Fibroblast of lung (primary cell): Measurements from ENCODE around the gene CROCC. TPM values are rescaled to one million over a fixed set of nuclear protein-coding genes. Genes with fewer than 3 reads are reported as not detected.

Source experiments
- DNase-seq, 2 donors: peaks; one replicate each; pipeline versions ENCODE4 v3.0.0 to v3.0.0-alpha.2; 2010; ENCODE audit warnings: low read depth in 2 of 2
- H2AFZ ChIP-seq: 2 replicates; pipeline ENCODE4 v1.5.1; 2012; ENCODE audit warnings: low read length, control low read depth, inconsistent platforms
- H3K27ac ChIP-seq: 2 replicates; pipeline ENCODE4 v1.5.1; 2011; ENCODE audit warnings: low read length, control low read depth; ENCODE audit not compliant: insufficient read depth
- H3K27me3 ChIP-seq: 2 replicates; pipeline ENCODE4 v1.5.1; 2011; ENCODE audit warnings: mild to moderate bottlenecking, low read length; ENCODE audit not compliant: control insufficient read depth, insufficient read depth
- H3K36me3 ChIP-seq: 2 replicates; pipeline ENCODE4 v1.5.1; 2011; ENCODE audit warnings: low read length; ENCODE audit not compliant: control insufficient read depth, insufficient read depth
- H3K4me1 ChIP-seq: 2 replicates; pipeline ENCODE4 v1.5.1; 2011; ENCODE audit warnings: low read length; ENCODE audit not compliant: control insufficient read depth, insufficient read depth; ENCODE audit errors: extremely low read depth
- H3K4me2 ChIP-seq: 2 replicates; pipeline ENCODE4 v1.5.1; 2011; ENCODE audit warnings: low read length, control low read depth; ENCODE audit not compliant: insufficient read depth; ENCODE audit errors: extremely low read depth
- H3K4me3 ChIP-seq, 4 experiments: fragments of 200-600 bp in 1 of 4; sonication (generic) in 1 of 4; replicated peaks in 1 of 4; 2 replicates each; pipeline ENCODE4 v1.5.1; 2011 to 2016; ENCODE audit warnings: low read length in 4 of 4, low read depth in 3 of 4, mild to moderate bottlenecking in 3 of 4, control low read depth in 2 of 4, inconsistent platforms in 1 of 4, mixed read lengths in 1 of 4; ENCODE audit not compliant: insufficient read depth in 1 of 4; ENCODE audit errors: control extremely low read depth in 1 of 4
- H3K79me2 ChIP-seq: 2 replicates; pipeline ENCODE4 v1.5.1; 2012; ENCODE audit warnings: mild to moderate bottlenecking, low read length, inconsistent platforms; ENCODE audit not compliant: control insufficient read depth, insufficient read depth
- H3K9ac ChIP-seq: 2 replicates; pipeline ENCODE4 v1.5.1; 2011; ENCODE audit warnings: mild to moderate bottlenecking, low read length, control low read depth; ENCODE audit not compliant: insufficient read depth
- H3K9me3 ChIP-seq: 2 replicates; pipeline ENCODE4 v1.5.1; 2012; ENCODE audit warnings: low read depth, low read length; ENCODE audit not compliant: control insufficient read depth, insufficient read depth
- H4K20me1 ChIP-seq: 2 replicates; pipeline ENCODE4 v1.5.1; 2011; ENCODE audit warnings: low read length; ENCODE audit not compliant: control insufficient read depth, insufficient read depth; ENCODE audit errors: extremely low read depth
- EZH2 ChIP-seq: IDR thresholded peaks from 2 replicates; pipeline ENCODE4 v1.5.1; 2012; ENCODE audit warnings: low read length, control low read depth, mild to moderate bottlenecking; ENCODE audit errors: missing control alignments
- polyA plus RNA-seq, 2 donors: library from polyadenylated mRNA; depleted of rRNA in 1 of 2; stranded (reverse) in 1 of 2; unstranded in 1 of 2; fragments of >200 nt; gene quantifications; 2 replicates each; pipeline ENCODE4 v1.2.1, GENCODE V29; 2011 to 2012; ENCODE audit warnings: missing spikeins in 1 of 2
- total RNA-seq: library from RNA; depleted of rRNA; stranded (reverse); fragments of >200 nt; gene quantifications from 2 replicates; pipeline ENCODE4 v1.2.1, GENCODE V29; 2014
- TF ChIP-seq, protein P1 (sequence below), 2 donors: IDR thresholded peaks in 1 of 2; conservative IDR thresholded peaks in 1 of 2; 1 replicate in 1 of 2; 2 replicates in 1 of 2; pipeline ENCODE4 v1.5.1; 2011 to 2012; ENCODE audit warnings: low read length in 2 of 2, control low read depth in 1 of 2, inconsistent platforms in 1 of 2, low read depth in 1 of 2, mild to moderate bottlenecking in 1 of 2

CROCC gene
- total and polyA plus RNA-seq, 2 donors (not counting 1 experiment from before 2014, with no cell fraction given) = 3.8 to 20.3 TPM

DNA sequence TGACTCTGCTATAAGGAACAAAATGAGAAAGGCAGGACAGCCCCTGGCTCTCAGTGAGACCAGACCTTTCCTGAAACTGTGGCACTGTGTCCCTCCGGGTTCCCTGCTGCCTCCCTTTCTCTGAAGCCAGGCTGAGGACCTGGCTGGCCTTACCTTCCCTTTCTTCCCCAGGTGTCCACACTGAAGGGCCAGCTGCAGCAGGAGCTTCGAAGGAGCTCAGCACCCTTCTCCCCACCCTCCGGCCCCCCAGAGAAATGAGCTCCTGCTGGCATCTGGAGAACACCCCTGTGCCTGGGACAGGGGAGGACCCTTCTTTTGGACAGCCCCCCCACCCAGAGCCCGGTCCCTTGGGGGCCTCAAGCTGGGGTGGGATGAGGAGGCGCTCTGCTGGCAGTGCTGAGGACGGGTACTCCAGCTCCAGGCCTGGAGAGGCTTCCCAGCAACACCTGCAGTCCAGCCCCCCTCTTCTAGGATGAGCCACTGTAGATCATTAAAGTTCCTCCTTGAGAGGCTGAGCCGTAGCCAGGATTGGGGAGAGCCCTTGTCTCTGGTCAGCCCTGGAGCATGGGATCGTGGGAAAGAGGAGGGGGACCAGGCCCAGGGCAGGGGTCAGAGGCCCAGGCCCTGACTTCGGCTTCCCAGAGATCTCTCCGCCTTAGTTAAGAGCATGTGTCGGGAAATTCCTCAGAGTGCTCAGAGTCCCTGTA, 50.6 kb downstream of the CROCC start:
- no peak overlapping the region for H2AFZ ChIP-seq
- no peak for TF ChIP-seq EZH2
- TF ChIP-seq, protein P1, sequence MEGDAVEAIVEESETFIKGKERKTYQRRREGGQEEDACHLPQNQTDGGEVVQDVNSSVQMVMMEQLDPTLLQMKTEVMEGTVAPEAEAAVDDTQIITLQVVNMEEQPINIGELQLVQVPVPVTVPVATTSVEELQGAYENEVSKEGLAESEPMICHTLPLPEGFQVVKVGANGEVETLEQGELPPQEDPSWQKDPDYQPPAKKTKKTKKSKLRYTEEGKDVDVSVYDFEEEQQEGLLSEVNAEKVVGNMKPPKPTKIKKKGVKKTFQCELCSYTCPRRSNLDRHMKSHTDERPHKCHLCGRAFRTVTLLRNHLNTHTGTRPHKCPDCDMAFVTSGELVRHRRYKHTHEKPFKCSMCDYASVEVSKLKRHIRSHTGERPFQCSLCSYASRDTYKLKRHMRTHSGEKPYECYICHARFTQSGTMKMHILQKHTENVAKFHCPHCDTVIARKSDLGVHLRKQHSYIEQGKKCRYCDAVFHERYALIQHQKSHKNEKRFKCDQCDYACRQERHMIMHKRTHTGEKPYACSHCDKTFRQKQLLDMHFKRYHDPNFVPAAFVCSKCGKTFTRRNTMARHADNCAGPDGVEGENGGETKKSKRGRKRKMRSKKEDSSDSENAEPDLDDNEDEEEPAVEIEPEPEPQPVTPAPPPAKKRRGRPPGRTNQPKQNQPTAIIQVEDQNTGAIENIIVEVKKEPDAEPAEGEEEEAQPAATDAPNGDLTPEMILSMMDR (conservative IDR thresholded peaks at IDR 0.05 in 1 of 2, IDR thresholded peaks at IDR 0.05 in 1 of 2; ENCODE audit: low read depth in 1 of 2, low read length in 2 of 2) = no peak
- peaks cover 5% of the 10 kb centered on the region for H3K36me3 ChIP-seq
- no peaks in the 10 kb centered on the region for H4K20me1 ChIP-seq
- H3K27me3 ChIP-seq = no peaks in the 10 kb centered on the region
- H3K9me3 ChIP-seq = no peaks in the 10 kb centered on the region
- no peak overlapping the region for H3K27ac ChIP-seq
- no peak overlapping the region for H3K9ac ChIP-seq
- no peak overlapping the region for H3K4me2 ChIP-seq
- H3K4me3 ChIP-seq = no peak overlapping the region
- no peaks in the 10 kb centered on the region for H3K79me2 ChIP-seq
- peaks cover under 1% of the 10 kb centered on the region for H3K4me1 ChIP-seq
- DNase-seq = no peak

DNA sequence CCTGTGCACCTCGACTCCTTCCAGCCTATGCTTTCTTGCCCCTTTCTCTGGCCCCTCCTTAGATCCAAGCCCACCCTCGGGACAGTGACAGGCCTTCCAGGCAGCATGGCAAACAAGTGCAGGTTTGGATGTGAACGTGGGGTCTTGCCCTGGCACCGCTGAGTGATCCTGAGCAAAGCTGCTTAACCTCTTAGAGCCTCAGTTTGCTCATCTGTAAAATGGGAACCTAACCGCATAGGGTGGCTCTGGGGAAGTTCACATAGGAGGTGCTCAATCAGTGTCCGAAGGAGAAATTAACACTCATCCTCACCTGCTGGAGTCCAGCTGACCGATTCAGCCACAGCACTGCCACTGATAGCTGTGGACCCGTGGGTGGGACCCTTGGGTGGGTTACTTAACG, 51.5 kb downstream of the CROCC start:
- H3K9ac ChIP-seq = no peak overlapping the region
- peaks cover 4% of the 10 kb centered on the region for H3K4me1 ChIP-seq
- H3K79me2 ChIP-seq = no peaks in the 10 kb centered on the region
- peaks cover 5% of the 10 kb centered on the region for H3K36me3 ChIP-seq
- DNase-seq = no peak
- H3K9me3 ChIP-seq = no peaks in the 10 kb centered on the region
- H3K27ac ChIP-seq = no peak overlapping the region
- H3K4me2 ChIP-seq = no peak overlapping the region
- no peaks in the 10 kb centered on the region for H4K20me1 ChIP-seq
- H3K27me3 ChIP-seq = no peaks in the 10 kb centered on the region
- TF ChIP-seq EZH2 = no peak
- TF ChIP-seq, protein P1 (conservative IDR thresholded peaks at IDR 0.05 in 1 of 2, IDR thresholded peaks at IDR 0.05 in 1 of 2; ENCODE audit: low read depth in 1 of 2, low read length in 2 of 2) = no peak
- H2AFZ ChIP-seq = no peak overlapping the region
- no peak overlapping the region for H3K4me3 ChIP-seq

DNA sequence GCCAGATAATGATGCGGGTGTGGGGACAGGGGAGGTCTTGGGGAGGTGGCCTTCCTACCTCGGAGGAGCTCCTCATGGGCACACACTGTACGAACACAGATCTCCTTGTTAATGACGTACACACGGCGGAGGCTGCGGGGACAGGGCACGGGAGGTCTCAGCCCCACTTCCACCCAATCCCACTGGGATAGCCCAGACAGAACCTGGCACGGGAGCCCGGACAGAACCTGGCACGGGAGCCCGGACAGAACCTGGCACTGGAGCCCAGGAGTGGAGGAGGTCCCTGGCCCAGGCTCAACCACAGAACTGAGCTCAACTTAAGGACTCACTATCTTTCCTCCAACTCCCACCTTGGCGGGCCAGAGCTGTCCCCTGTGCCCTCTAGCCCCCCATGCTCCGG, 53.5 kb downstream of the CROCC start:
- no peak overlapping the region for H3K9ac ChIP-seq
- DNase-seq = no peak
- no peaks in the 10 kb centered on the region for H3K27me3 ChIP-seq
- H4K20me1 ChIP-seq = no peaks in the 10 kb centered on the region
- H3K4me1 ChIP-seq = peaks cover 16% of the 10 kb centered on the region
- TF ChIP-seq, protein P1 (conservative IDR thresholded peaks at IDR 0.05 in 1 of 2, IDR thresholded peaks at IDR 0.05 in 1 of 2; ENCODE audit: low read depth in 1 of 2, low read length in 2 of 2) = no peak
- no peak for TF ChIP-seq EZH2
- peaks cover 10% of the 10 kb centered on the region for H3K79me2 ChIP-seq
- peaks cover 5% of the 10 kb centered on the region for H3K36me3 ChIP-seq
- H3K4me3 ChIP-seq = no peak overlapping the region
- no peak overlapping the region for H3K4me2 ChIP-seq
- H2AFZ ChIP-seq = no peak overlapping the region
- no peak overlapping the region for H3K27ac ChIP-seq
- H3K9me3 ChIP-seq = no peaks in the 10 kb centered on the region
